Measurements from ENCODE around the gene HOXC10. TPM values are rescaled to one million over a fixed set of nuclear protein-coding genes. Genes with fewer than 3 reads are reported as not detected.
A peak's percentile ranks its signal among the peaks of the same experiment; 100 is the strongest.

HOXC10 gene
- total RNA-seq, 4 donors from 2014 or later, result 23.9 to 48.3 (median 40.3) TPM

DNA sequence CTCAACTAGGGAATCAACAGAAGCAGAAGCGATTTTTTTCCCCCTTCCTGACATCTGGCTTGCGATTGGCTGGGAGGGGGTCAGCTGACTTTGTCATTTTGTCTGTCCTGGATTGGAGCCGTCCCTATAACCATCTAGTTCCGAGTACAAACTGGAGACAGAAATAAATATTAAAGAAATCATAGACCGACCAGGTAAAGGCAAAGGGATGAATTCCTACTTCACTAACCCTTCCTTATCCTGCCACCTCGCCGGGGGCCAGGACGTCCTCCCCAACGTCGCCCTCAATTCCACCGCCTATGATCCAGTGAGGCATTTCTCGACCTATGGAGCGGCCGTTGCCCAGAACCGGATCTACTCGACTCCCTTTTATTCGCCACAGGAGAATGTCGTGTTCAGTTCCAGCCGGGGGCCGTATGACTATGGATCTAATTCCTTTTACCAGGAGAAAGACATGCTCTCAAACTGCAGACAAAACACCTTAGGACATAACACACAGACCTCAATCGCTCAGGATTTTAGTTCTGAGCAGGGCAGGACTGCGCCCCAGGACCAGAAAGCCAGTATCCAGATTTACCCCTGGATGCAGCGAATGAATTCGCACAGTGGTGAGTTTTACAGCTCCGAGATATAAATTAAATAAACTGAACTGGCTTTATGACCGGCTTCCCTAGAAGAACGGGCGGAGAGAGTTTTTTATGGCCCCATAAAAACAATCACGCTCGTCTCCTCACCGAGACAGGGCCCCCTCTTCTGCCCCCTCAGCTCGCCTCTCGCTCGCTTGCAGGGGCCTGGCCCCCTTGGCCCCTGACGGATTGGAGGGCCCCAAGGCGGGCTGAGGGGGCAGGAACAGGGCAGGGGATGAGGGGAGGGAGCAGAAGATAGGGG, 43.6 kb downstream of the HOXC10 start, which contains the start of gene HOXC6:
HOXC6 (plus strand) TSS at position 127 of the 888 bp plus-strand sequence; CDS start at position 209, 82 bp downstream.
- Histone ChIP-seq H3K4me1 (peaks cover 43 to 54% of the 10 kb centered on the region in 2 donors), H3K27me3 (no peaks in the 10 kb centered on the region), H3K36me3 (no peaks in the 10 kb centered on the region), H3K9me3 (no peaks in the 10 kb centered on the region), H3K4me3 (peak within 1 kb of the TSS; percentile 59 to 66 (median 62)), H3K27ac (peak within 1 kb of the TSS; percentile 94 to 100 (median 98))
- ATAC-seq (peak; percentile 58 to 70), DNase-seq (peak; percentile 61 to 74)
- intact Hi-C loops (cut with DNase I; ENCODE audit: low total_unique reads), result no loop called here
- in situ Hi-C loops (cut with MboI; ENCODE audit: low sequenced_read_pairs in 4 of 4), result loop anchor here in 2 of 4 donors (5.0 to 10.0 kb wide), 2 partner anchors 166 to 169 kb away; no protein-coding TSS in a partner anchor
- TF ChIP-seq, protein P1, sequence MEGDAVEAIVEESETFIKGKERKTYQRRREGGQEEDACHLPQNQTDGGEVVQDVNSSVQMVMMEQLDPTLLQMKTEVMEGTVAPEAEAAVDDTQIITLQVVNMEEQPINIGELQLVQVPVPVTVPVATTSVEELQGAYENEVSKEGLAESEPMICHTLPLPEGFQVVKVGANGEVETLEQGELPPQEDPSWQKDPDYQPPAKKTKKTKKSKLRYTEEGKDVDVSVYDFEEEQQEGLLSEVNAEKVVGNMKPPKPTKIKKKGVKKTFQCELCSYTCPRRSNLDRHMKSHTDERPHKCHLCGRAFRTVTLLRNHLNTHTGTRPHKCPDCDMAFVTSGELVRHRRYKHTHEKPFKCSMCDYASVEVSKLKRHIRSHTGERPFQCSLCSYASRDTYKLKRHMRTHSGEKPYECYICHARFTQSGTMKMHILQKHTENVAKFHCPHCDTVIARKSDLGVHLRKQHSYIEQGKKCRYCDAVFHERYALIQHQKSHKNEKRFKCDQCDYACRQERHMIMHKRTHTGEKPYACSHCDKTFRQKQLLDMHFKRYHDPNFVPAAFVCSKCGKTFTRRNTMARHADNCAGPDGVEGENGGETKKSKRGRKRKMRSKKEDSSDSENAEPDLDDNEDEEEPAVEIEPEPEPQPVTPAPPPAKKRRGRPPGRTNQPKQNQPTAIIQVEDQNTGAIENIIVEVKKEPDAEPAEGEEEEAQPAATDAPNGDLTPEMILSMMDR (IDR thresholded peaks at IDR 0.05 in 4 of 5, conservative IDR thresholded peaks at IDR 0.05 in 1 of 5), result no peak
- peak in 1 of 2 donors; percentile 14 for TF ChIP-seq POLR2A (IDR thresholded peaks at IDR 0.05)

DNA sequence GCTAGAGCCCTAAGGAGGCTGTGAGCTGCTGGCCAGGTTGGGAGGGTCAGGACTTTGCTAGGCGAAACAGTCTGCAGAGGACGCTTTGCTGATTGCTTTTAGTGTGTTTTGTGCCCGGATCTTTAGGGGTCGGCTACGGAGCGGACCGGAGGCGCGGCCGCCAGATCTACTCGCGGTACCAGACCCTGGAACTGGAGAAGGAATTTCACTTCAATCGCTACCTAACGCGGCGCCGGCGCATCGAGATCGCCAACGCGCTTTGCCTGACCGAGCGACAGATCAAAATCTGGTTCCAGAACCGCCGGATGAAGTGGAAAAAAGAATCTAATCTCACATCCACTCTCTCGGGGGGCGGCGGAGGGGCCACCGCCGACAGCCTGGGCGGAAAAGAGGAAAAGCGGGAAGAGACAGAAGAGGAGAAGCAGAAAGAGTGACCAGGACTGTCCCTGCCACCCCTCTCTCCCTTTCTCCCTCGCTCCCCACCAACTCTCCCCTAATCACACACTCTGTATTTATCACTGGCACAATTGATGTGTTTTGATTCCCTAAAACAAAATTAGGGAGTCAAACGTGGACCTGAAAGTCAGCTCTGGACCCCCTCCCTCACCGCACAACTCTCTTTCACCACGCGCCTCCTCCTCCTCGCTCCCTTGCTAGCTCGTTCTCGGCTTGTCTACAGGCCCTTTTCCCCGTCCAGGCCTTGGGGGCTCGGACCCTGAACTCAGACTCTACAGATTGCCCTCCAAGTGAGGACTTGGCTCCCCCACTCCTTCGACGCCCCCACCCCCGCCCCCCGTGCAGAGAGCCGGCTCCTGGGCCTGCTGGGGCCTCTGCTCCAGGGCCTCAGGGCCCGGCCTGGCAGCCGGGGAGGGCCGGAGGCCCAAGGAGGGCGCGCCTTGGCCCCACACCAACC, 44.8 kb downstream of the HOXC10 start:
- intact Hi-C loops (cut with DNase I; ENCODE audit: low total_unique reads), result no loop called here
- peaks cover 35 to 49% of the 10 kb centered on the region in 2 donors for H3K4me1 ChIP-seq
- H3K27me3 ChIP-seq, result no peaks in the 10 kb centered on the region
- no peaks in the 10 kb centered on the region for H3K9me3 ChIP-seq
- no peak for DNase-seq
- peak overlapping the region; percentile 45 to 62 (median 60) for H3K4me3 ChIP-seq
- TF ChIP-seq, protein P1 (IDR thresholded peaks at IDR 0.05 in 4 of 5, conservative IDR thresholded peaks at IDR 0.05 in 1 of 5), result no peak
- TF ChIP-seq POLR2A (IDR thresholded peaks at IDR 0.05), result no peak
- H3K36me3 ChIP-seq, result no peaks in the 10 kb centered on the region
- no peak for ATAC-seq
- in situ Hi-C loops (cut with MboI; ENCODE audit: low sequenced_read_pairs in 4 of 4), result loop anchor here in 3 of 4 donors (5.0 to 10.0 kb wide), 3 partner anchors 163 to 168 kb away; no protein-coding TSS in a partner anchor
- H3K27ac ChIP-seq, result peak overlapping the region; percentile 94 to 100 (median 98)

DNA sequence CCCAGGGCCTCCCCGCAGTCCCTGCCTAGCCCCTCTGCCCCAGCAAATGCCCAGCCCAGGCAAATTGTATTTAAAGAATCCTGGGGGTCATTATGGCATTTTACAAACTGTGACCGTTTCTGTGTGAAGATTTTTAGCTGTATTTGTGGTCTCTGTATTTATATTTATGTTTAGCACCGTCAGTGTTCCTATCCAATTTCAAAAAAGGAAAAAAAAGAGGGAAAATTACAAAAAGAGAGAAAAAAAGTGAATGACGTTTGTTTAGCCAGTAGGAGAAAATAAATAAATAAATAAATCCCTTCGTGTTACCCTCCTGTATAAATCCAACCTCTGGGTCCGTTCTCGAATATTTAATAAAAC, 45.5 kb downstream of the HOXC10 start:
- H3K9me3 ChIP-seq, result no peaks in the 10 kb centered on the region
- DNase-seq (no peak), ATAC-seq (no peak)
- H3K27ac ChIP-seq, result peak overlapping the region; percentile 94 to 100 (median 98)
- H3K27me3 ChIP-seq, result no peaks in the 10 kb centered on the region
- H3K4me1 ChIP-seq, result peaks cover 30 to 43% of the 10 kb centered on the region in 2 donors
- no peak for TF ChIP-seq POLR2A (IDR thresholded peaks at IDR 0.05)
- TF ChIP-seq, protein P1 (IDR thresholded peaks at IDR 0.05 in 4 of 5, conservative IDR thresholded peaks at IDR 0.05 in 1 of 5), result no peak
- H3K36me3 ChIP-seq, result no peaks in the 10 kb centered on the region
- in situ Hi-C loops (cut with MboI; ENCODE audit: low sequenced_read_pairs in 4 of 4), result loop anchor here in 1 of 4 donors (5.0 kb wide), 1 partner anchor 162 kb away; no protein-coding TSS in a partner anchor
- peak overlapping the region; percentile 45 to 62 (median 60) for H3K4me3 ChIP-seq
- intact Hi-C loops (cut with DNase I; ENCODE audit: low total_unique reads), result no loop called here

DNA sequence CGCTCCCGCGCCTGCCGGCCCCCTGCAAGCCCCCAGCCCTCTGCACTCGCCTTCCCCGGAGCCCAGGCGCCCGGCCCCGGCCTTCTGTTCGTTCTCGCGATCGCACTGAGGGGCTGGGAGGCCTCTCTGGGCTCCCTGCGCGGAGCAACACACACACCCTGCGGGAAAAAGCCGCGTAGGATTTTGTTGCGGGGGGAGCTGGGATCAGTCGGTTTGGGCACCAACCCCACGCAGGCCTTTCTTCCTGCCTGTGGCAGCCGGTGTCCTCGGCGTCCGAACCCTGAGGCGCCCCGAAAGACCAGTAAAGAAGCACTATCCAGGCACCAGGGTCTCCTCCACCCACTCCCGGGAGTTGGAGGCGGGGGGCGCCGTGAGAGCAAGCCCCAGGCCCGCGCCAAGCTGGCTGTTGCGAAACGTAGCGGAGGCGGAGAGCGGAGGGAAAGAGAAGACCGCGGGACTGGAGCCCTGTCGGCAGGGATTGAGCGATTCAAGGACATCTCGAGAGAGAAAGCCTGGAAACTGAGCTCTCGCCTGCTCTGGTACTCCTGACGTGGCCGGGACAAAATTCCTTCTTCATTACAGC, 46.0 kb downstream of the HOXC10 start:
- H3K27ac ChIP-seq, result peak overlapping the region; percentile 94 to 100 (median 98)
- in situ Hi-C loops (cut with MboI; ENCODE audit: low sequenced_read_pairs in 4 of 4), result loop anchor here in 1 of 4 donors (5.0 kb wide), 1 partner anchor 161 kb away; no protein-coding TSS in a partner anchor
- peak overlapping the region; percentile 42 to 62 (median 53) for H3K4me3 ChIP-seq
- no peaks in the 10 kb centered on the region for H3K36me3 ChIP-seq
- no peaks in the 10 kb centered on the region for H3K9me3 ChIP-seq
- peak in 1 of 2 donors; percentile 35 for DNase-seq
- no peaks in the 10 kb centered on the region for H3K27me3 ChIP-seq
- TF ChIP-seq, protein P1 (IDR thresholded peaks at IDR 0.05 in 4 of 5, conservative IDR thresholded peaks at IDR 0.05 in 1 of 5), result no peak
- peak in 1 of 2 donors; percentile 7 for TF ChIP-seq POLR2A (IDR thresholded peaks at IDR 0.05)
- no peak for ATAC-seq
- intact Hi-C loops (cut with DNase I; ENCODE audit: low total_unique reads), result no loop called here
- peaks cover 25 to 38% of the 10 kb centered on the region in 2 donors for H3K4me1 ChIP-seq

All from gastrocnemius medialis (tissue), 4 donors.